WTC11 (cell line): Measurements from ENCODE around the gene PRXL2B.

Source experiments
- CREB1 ChIP-seq: sonication (generic); formaldehyde crosslinking; IDR thresholded peaks from 2 replicates; pipeline ENCODE4 v1.8.0; 2023; ENCODE audit warnings: mild to moderate bottlenecking, missing genetic modification reagents
- CREM ChIP-seq: sonication (generic); formaldehyde crosslinking; IDR thresholded peaks from 2 replicates; pipeline ENCODE4 v1.8.1; 2022; ENCODE audit warnings: mild to moderate bottlenecking, missing genetic modification reagents, moderate library complexity
- CTCF ChIP-seq: fragments of 200-600 bp; IDR thresholded peaks from 2 replicates; pipeline ENCODE4 v1.8.0; 2022; ENCODE audit warnings: antibody characterized with exemption
- E2F4 ChIP-seq: sonication (generic); formaldehyde crosslinking; IDR thresholded peaks from 2 replicates; pipeline ENCODE4 v1.8.1; 2022; ENCODE audit warnings: low read depth, mild to moderate bottlenecking, moderate library complexity, missing genetic modification reagents, borderline replicate concordance
- JUN ChIP-seq: sonication (generic); formaldehyde crosslinking; IDR thresholded peaks from 2 replicates; pipeline ENCODE4 v1.8.0; 2023; ENCODE audit warnings: mild to moderate bottlenecking, missing genetic modification reagents
- MAX ChIP-seq: sonication (generic); formaldehyde crosslinking; IDR thresholded peaks from 2 replicates; pipeline ENCODE4 v1.8.0; 2022; ENCODE audit warnings: mild to moderate bottlenecking, missing genetic modification reagents
- TEAD4 ChIP-seq: sonication (generic); formaldehyde crosslinking; IDR thresholded peaks from 2 replicates; pipeline ENCODE4 v1.8.0; 2022; ENCODE audit warnings: mild to moderate bottlenecking, missing genetic modification reagents
- USF2 ChIP-seq: sonication (generic); formaldehyde crosslinking; IDR thresholded peaks from 2 replicates; pipeline ENCODE4 v1.8.1; 2023; ENCODE audit warnings: mild to moderate bottlenecking, missing genetic modification reagents, moderate library complexity
- ZBTB43 ChIP-seq: sonication (generic); formaldehyde crosslinking; IDR thresholded peaks from 2 replicates; pipeline ENCODE4 v1.8.1; 2023; ENCODE audit warnings: mild to moderate bottlenecking, missing genetic modification reagents
- ZNF121 ChIP-seq: sonication (generic); formaldehyde crosslinking; IDR thresholded peaks from 2 replicates; pipeline ENCODE4 v1.8.0; 2023; ENCODE audit warnings: missing genetic modification reagents
- ZNF396 ChIP-seq: fragments of 250-450 bp; sonication (Bioruptor Pico); IDR thresholded peaks from 2 replicates; pipeline ENCODE4 v1.8.0; 2021; ENCODE audit warnings: mild to moderate bottlenecking, moderate library complexity, borderline replicate concordance
- ZNF423 ChIP-seq: fragments of 250-450 bp; sonication (Bioruptor Pico); IDR thresholded peaks from 2 replicates; pipeline ENCODE4 v2.1.2; 2022; ENCODE audit warnings: mild to moderate bottlenecking, moderate library complexity

- TF ChIP-seq ZNF121 (CRISPR knock-in tag) (no peak), CTCF (no peak), USF2 (CRISPR knock-in tag) (no peak), JUN (CRISPR knock-in tag) (no peak), CREB1 (CRISPR knock-in tag) (no peak), ZBTB43 (CRISPR knock-in tag) (no peak), E2F4 (CRISPR knock-in tag) (no peak), ZNF396 (no peak), CREM (no peak), TEAD4 (CRISPR knock-in tag) (no peak), MAX (CRISPR knock-in tag) (no peak), ZNF423 (CRISPR knock-in tag) (no peak)
These were observed 34.4 kb upstream of the PRXL2B start for GRCh38 chr1:2552189-2552588.
